Muscle of back (tissue), 11 donors: ENCODE results near the gene FOXP1. TPM values are rescaled to one million over a fixed set of nuclear protein-coding genes. Genes with fewer than 3 reads are reported as not detected.

ENCODE experiments used
- DNase-seq, 3 donors: peaks; one replicate each; pipeline versions ENCODE4 v3.0.0 to v3.0.0-alpha.2; 2013
- polyA plus RNA-seq, 10 donors: library from polyadenylated mRNA; unstranded; fragments of 120-200 nt; gene quantifications; one replicate each; pipeline ENCODE4 v1.2.1, GENCODE V29; 2013; ENCODE audit not compliant: insufficient read length in 10 of 10

The FOXP1 gene
- polyA plus RNA-seq, 10 donors = 17.1 to 26.3 (median 20.8) TPM

DNA sequence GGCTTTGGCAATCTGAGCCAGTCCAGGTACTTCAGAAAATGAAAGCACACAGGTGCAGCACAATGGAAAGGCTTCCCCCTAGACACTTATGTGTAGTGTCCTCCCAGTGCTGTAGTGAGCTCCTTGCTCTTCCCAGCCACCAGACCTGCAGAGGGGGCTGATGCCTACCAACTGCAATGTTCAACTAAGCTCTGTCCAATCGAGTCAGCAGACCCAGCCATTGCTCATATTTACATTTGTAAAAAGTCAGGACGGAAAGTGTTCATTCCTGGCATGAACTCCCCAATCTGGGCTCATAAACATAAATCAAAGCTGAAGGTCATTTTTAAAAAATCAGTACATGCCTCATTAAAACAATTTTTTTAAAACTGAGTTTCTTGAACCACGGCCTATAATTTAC, 73.0 kb downstream of the FOXP1 start:
- DNase-seq = peak in 1 of 3 donors; percentile 52

DNA sequence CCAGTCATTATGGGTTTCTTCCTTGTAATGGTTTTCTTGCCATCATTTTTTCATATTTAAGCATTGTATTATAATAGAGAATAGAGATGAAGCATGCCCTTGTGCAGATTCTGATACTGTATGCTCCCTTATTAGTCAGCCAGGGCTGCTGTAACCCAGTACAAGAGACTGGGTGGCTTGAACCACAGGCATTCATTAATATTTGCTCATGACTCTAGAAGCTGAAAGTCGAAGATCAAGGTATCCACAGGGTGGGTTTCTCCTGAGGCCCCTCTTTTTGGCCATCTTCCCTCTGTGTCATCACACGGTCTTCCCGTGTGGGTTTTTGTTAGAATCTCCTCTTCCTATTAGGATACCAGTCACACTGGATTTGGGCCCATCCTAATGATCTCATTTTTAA, 74.5 kb downstream of the FOXP1 start:
- peak in 1 of 3 donors; percentile 62 for DNase-seq

DNA sequence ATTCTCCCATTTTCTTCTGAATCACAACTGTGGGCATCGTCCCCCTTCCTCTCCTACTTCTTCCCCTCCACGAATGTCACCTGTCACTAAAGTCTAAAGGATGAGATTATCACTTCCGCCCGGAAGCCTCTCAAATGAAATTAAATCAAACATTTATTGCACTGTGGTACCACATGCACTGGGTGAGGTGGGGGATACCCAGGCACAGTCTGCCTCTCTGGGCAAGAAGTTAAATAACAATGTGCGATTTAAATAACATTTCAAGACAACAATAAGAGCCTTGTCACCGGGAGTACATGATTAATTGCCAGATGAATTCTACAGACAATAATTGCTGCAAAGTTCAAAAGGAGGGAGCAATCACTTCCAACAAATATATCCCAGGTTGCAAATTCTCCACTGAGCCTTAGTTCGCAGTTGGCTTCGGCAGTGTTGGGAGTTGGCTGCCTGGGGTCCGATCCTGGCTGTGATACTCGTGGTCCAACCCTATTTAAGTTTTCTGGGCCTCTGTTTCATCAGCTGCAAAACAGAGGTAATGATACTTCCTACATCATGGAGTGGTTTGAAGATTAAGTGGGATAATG, 77.7 kb downstream of the FOXP1 start:
- no peak for DNase-seq

DNA sequence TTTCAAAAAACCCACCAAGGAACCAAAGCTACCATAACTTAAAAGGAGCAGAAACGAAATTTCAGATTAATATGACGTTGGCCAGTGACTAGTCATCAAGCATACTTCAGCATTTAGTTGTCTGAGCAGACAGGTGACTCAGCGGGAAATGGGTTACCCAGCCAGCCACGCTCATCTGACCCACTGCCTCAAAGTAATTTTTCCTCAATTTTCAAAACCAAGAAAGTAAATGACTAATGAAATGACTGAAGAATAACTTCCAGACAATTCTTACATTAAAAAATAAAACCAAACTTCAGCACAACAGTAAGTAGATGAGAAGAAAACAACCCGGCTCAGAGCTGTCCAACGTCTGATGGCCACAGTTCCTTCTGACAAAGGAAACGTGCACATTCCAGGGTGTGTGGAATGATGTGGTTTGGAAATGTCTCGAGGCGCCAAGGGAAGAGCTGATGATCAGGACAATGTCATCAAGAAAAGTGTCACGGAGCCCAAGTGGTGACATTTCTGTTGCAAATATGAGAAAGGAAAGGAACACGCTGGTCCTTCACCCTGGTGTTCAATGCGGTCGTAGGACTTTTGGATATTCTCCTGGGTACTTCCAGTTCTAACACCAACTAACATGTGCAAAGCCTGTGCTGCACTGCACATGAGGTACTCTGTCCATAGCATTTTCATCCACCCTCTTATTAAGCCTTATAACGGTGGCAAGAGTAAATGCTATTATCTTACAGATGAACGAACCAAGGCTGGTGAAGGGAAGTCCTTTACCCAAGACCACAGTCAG, 79.1 kb downstream of the FOXP1 start:
- DNase-seq = peak in 1 of 3 donors; percentile 92

DNA sequence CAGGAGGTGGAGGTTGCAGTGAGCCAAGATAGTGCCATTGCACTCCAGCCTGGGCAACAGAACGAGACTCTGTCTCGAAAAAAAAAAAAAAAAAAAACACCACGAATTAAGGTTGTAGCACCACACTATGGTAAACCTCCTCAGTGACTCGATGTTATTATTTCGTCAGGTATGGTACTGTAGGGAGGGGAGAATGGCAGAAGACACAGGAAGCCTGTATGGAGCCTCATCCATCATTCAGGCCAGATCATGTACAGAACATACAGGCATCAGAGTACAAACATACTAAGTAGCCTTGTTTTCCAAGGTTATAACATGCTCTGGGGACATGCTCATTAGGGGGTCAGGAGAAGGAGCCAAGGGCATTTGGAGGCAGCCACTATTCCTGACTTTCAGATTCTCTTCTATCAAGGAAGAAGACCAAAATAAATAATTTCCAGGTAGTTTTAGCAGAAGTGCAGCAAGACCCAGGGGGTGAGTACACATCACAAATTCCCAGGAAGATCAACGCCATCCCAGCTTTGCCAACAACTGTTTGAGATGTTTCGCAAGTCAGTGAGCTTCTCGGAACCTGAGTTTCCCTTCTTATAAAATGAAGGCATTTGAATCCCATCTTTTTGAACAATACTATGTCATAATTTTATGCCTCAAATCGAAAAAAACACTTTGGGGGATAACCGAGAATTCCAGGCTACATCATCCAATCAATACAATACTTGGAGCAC, 79.8 kb downstream of the FOXP1 start:
- no peak for DNase-seq

DNA sequence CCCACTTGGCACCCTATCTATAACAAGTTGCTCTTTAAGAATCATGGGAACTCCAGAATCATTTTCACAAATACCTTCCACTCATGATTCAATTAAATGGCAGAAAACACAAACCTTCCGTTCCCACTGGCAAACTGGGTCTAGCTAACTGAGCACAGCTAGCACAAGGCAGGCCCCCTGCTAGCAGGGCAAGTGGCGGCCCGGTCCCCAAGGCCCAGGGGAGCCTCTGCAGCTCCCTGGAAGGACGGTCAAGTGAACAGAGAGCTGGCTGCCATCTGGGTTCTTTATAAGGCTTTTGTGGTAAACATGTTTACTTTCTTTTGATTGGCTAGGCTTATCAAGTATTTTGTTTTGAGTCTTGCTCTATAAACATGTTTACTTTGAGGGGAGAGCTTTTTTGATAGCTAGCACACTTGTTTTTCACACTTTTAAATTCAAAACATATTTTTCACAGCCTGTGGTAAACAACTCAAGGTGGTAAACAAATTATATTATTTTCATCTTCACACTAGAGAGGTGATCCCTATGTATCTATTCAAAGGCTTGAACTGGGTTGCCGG, 81.4 kb downstream of the FOXP1 start:
- no peak for DNase-seq

DNA sequence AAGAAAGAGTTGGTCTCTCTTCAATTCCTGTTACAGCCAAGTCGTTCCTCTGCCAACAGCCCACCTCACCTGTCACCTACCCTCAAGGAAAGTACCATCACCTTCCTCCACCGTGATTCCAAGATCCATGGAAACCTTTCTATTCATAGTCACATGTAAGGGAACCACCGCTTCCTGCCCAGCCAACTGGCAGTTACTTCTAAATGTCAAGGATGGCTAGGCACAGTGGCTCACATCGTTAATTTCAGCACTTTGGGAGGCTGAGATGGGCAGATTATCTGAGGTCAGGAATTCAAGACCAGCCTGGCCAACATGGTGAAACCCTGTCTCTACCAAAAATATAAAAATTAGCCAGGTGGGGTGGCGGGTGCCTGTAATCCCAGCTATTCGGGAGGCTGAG, 82.8 kb downstream of the FOXP1 start:
- DNase-seq = no peak

DNA sequence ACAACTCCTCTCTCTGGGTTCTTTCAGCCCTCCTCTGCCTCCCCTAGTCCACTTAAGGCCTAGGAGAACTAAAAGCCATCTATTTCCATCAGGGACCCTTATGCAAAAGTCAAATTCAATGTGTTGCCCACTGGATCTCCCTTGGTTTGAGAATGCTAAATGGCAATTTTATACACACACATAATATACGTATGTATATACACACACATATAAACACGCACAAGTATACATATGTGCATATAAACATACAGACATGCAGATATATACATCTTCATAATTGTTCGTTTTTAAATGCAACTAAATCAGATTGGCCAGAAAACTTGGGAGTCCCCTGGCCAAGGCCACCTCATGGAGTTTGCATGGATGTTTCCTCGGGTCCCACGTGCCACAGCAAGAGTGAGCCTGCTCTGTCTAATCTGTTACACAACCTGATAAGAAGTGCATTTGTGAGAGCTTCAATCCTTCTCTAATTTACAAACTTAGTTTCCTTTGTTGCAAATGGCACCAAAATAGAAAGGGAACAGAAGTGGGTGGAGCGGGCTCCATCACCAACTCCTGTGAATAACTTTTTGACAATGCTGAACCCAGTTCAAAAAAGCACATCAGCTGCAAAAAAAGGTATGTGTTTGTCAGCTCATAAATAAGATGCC, 84.2 kb downstream of the FOXP1 start:
- no peak for DNase-seq

DNA sequence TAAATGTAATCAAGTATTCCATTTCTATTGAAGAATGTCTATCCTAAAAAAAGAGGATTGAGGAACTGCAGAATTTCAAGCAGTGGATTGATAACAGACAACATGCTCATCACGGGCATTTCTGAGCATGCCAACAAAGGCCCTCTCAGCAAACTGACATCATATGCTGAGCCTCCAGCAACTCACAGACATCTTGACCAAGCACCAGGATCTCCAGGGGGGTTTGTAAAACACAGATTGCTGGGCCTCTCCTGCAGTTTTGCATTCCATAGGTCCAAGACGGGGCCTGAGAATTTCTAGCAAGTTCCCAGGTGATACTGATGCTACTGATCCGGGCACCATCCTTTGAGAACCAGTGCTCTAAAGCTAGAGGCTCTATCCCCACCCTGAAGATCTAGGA, 85.0 kb downstream of the FOXP1 start:
- DNase-seq = no peak

DNA sequence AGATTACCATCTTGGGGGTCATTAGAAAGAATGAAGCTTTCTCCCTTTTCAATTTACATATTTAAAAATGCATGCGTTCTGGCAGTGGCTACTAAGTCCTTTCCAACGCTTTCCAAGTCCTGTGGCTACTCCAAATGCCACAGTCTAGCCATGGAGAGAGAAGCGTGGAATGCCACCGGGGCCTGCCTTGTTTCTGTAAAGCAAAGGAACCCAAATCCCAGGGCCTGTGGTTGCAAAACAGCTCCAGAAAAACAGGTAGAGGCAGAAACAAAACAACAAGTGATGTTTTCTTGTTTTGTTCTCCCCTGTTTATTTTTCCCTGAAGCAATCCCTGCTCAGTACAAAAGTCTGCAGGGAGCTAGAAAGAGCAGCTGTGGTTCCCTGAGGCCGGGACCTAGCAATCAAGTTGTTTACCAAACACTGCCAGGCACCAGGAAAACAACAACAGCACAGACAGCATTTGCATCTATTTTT, 85.5 kb downstream of the FOXP1 start:
- DNase-seq = no peak

DNA sequence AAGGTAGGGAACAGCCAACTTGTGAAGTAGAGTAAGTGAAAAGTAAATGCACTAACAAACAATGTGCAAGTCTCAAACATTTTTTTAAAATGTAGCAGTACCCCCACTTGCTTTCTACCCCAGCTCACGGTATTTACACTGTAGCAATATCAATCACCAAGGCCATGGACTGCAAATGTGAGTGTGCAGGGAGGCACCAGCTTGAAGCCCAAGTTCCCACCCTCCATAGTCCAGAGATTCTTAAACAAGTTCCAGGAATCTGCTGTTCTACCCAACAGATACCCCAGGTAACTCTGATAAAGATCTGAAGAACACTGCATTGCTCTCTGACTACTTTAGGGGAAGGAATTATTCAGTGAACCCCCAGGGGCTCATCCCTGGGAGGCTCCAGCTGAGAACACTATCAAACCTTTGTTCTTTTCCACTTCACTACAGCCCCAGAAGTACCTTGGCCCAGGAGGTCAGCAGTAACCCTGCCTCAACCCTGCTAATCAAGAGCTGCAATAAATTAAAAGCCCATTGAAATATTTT, 86.1 kb downstream of the FOXP1 start:
- no peak for DNase-seq

DNA sequence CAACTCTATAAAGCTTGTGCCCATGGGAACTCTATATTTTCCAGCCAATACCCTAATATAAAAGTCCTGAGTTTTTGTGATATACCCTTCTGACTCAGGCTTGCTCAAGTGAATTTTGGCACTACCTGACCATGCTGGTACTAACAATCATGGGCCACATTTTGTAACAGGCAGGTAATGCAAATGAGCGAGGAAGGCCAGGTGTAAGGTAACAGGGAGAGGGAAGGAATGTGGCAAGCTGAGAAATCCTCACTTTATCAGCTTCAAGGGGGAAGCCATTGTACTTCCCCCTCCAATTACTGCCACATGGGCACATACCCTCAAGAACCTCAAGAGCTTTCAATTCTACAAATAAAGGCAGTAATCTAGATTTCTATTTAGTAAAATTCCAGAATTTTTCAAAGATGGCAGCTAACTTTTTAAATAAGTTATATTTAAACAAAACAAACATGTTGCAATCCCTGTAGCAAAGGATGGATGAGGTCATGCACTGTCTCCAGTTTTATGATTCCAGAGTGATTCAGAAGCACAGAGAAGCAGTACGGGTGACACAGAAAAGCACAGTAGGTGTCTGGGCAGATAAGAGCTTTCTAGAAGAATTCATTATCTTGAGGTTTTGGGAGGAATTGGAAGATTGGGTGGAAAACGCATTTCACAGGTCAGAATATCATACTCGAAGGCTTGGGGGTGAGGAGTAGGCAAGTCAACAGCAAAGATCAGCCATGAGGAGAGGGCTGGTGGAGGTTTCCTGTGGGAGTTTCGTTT, 87.6 kb downstream of the FOXP1 start:
- peak in 1 of 3 donors; percentile 73 for DNase-seq

DNA sequence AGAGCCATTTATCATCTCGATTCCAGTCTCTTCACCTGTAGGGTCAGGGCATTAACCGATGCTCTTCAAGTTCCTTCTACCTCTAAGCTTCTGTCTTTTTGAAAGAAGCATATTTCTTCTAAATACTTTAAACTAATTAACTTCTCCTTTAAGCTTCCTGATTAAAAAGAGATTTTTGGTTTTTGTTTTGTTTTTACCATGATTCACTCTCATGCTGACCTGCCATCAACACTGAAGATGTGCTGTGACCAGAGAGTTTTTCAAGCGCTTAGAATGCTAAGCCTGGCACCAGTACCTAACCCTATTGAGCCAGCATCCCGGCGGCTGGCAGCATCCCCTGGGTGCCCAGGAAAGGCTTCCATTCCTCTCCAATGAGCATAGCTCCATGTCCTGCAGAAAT, 89.3 kb downstream of the FOXP1 start:
- no peak for DNase-seq

DNA sequence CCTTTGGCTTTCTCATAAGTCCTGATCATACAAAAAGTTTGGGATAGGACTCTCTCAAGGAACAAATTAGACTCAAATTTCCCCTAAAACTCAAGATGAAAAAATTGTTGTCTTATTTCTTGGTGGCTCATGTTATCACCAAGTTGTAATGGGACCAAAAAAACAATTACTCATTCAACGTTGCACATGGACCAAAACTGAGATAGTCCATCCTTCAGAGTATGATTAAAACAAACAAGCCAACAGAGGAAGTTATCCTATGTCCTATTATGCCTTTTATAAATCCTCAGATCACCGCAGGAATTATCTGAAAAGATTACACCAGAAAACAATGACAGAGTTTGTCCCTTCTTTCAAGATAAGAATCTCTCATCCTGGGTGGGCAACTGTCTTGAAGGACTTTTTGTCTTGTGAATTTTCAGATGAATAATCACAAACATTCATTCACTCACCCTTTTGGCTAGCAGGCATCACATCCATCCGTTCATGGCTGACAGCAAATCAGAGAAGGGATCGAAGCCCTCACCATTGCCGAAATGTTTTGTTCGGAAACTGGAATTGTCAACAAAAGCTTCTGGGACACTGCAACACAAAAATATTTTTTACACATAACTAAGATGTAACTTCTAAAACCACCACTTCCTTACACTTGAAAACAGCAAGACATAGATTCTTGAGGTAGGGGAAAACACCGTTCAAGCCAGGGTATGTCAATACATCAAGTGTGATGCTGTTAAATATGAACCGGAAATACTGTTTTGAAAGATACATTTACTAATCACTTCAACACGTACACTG, 90.4 kb downstream of the FOXP1 start:
- DNase-seq = no peak

DNA sequence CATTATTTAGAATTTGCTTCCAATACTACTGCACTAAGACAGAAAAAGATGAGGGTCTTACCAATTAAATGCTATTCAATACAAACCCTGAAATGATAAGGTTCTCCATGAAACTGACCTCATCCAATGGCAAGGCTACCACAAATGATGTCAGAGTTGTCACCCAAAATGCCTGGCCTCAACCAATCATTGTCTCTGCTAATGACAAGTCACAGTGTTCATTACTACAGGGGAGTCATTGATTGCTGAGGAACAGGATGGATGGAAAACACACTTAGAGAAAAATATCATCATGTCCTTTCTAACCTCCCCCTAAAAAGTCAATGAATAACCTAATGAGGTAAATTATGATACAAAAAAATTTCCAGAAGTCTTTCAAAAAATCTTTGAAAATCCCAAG, 91.0 kb downstream of the FOXP1 start:
- no peak for DNase-seq

DNA sequence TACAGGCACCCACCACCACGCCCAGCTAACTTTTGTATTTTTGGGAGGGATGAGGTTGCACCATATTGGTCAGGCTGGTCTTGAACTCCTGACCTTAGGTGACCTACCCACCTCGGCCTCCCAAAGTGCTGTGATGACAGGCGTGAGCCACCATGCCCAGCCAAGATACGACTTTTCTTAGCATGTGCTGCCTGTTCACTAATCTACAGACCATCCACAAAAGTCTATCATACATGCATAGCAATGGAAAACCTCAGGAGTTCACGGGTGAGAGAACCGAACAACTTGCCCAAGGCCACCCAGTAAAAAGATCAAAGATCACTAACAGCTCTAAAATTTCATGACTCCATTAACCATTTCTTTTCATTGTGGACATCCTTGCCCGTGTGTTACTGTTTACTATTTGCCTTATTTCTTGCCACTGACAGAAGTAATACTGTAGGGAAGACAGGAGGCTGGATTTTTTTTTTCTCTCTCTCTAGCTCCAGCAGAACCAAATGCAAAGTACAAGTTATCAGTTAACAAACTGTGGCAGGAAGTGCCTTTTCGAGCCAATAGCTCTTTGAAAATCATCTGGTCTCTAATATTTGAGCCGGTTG, 92.3 kb downstream of the FOXP1 start:
- no peak for DNase-seq

DNA sequence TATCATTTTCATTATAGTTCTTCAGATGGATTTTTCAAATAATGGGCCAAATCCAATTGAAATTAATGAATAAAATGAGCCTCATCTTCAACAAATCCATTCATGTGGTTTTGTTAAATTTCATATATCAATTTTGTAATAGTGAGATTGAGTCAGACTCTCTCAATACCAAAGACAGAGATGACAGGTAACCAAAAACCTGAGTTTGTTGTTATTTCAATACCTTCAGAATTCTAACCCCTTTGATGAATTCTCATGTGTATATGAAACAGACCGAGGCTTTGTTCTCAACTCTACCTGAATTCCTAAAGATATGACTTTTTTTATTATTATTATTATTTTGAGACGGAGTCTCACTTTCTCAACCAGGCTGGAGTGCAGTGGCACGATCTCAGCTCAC, 92.8 kb downstream of the FOXP1 start:
- DNase-seq = no peak

DNA sequence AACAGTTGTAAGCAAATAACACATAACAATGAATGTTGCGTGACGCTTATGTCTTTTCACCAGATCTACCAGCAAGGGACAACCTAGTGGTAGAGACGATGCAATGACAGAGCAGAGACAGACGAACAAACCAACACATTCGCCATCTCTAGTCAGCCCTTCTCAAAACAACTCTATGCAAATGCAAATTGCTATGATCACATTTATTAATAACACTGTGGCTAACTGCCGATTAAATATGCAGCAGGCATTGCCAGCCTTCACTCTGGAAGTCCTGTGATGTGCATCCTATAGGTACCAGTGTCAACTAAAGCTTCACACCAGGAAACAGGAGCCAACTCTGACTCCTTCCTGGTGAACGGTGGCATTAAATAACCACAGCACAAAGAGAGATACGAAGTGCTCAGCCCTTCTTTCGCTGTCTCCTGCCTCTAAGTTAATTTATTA, 94.2 kb downstream of the FOXP1 start:
- no peak for DNase-seq

DNA sequence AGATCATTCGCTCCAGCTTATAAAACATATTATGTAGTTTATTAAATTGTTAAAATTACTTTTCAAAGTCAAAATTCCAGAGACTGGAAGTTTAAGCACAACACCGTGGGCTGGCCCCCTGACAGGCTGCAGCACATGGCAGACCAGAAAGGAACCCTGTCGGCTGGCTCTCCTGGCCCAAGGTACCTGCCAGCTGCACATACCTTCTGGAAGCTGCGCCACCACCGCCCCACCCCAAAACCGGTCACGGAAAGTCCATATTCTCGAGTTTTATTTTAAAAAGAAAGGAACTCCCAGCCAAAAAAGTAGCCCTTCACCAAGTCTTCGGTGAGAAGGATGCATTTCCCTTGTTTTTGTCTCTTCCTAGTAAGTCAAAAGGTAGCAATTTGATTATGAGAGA, 94.6 kb downstream of the FOXP1 start:
- no peak for DNase-seq

DNA sequence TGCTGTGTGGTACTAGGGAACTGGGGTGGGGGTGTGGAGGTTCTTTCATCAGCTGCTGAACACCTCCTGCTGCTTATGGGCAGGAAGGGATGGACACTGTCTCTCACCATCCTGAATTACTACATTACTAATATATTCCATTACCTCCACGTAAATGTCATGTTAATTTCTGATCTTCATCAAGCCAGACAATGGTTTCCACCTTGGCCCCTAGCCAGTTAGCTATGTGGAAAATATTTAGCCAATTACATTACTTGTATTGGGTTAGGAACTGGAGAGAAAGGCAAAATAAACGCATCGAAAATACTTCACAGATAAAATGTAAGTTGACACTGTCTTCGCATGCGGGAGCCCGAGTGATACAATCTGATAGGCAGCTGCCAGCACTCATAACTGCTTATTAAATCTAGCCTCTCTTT, 95.1 kb downstream of the FOXP1 start:
- peak in 1 of 3 donors; percentile 42 for DNase-seq
